Hematopoietic multipotent progenitor cell treated with erythropoietin and hydrocortisone succinate and interleukin-3 and kit ligand, for 15 days (in vitro differentiated cells): ENCODE measurements around the gene KRT33B.
"Not testable (repeated sequence)": the region's sequence is repeated elsewhere in the genome, so short reads cannot be mapped to it uniquely, and the experiment has no call there.

Experiments
- DNase-seq: peaks from one replicate; pipeline ENCODE4 v3.0.0-alpha.2; 2015; ENCODE audit warnings: low spot score

Gene KRT33B

DNA sequence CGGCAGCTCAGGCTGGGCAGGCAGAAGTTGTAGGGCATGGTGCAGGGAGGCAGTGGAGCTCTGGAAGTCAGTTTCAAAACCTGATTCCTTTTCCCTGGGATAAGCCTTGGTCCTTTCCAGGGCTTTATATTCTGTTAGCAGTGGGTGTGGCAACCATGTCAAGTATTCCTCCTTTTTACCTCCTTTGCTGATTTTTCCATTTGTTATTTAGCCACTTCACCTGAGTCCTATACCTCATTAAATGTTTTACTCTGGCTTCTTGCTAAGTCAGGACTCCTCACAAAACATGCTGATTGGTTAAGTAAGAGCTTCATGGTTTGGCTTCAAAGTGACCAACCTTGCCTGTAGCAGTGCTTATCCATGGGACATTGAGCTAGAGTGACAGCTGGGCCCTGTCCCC is at the start of gene KRT33B:
Gene KRT33B, minus strand, starts transcription at position 101 of the 400 bp plus-strand sequence. Its CDS starts 63 bp downstream, at position 38.
- DNase-seq = no peak

DNA sequence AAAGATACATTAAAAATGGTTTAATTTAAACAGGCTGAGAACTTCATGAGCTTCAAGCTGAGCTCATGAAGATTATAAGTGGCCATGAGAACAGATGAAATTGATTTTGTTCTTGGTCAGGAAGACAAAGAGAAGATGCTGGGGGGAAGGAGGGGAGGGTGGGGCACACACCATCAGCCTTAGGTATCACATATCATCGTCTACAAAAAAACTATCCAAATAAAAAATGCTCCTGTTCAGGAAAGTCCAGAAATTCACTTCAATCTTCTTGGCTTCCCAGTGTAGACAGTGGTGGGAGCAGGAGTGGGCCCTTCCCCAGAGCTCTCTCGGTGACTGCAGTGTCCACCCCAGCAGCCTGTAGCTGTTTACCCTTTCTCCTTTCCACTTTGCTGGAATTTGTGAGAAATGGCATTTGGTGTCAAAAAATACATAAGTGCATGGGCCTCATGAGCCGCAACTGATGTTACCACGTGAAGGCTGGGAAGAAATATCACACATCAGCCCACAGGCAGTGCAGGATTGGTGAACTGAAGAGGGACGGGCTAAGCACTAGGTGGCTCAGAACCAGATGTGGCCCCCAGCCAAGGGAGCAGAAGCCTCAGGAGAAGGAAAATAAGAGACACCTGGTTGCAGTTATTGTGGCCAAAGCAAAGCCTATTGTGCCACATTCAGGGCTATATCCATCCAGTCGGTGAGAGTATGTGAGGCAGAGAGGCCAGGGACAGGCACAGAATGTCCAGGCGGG is 48.7 kb upstream of the KRT33B start:
- DNase-seq = no peak

DNA sequence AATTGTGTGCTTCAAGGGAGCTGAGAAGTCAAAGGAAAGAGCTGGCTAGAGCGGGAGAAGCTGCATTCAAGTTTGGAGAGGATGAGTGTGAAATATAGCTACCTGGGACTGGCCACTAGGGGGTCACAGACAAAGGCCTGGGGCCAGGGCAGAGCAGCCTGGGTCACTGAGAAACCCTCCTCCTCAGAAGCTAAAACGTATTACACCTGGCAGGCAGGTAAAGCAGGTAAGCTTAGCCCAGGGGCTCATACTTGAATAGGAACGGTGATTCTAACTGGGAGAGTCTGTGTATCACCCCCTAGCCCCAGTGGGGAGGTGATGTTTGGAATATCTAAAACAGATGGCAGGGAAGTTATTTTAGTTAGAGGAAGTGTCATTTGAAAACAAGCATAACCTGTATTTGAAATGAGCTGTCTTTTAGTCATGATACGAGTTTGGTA is 48.0 kb upstream of the KRT33B start:
- no peak for DNase-seq

DNA sequence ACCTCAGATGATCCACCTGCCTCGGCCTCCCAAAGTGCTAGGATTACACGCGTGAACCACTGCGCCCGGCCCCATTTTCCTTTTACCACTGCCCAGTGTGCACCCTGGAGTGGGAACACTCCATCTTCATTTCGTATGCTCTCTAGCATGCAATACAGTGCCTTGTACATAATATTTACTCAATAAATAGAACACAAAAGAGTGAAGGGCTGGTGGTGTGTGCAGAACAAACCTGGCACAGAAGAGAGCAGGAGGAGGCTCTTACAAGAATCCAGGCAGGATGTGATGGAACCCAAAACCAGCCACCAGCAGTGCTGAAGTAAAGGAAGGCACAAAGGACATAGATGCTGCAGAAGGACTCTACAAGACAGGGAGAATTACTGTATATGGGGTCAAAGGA is 47.5 kb upstream of the KRT33B start:
- no peak for DNase-seq

DNA sequence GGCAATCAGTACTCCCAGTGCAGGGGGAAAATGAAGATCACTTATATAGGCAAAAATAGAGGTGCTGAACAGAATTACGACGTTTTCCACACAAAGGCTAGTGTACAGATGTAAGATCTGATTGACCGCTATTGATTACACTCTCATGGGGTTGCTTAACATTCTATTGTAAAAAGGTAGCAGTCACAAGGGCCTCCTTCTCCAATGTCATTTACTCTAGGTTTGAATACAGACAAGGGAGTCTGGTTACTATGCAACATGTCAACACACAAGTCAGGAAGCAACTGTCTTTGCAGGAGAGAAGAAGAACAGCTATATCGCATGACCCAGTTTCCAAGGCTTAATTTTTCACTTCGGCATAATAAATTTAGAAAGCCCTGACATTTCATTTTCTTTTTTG is 46.9 kb upstream of the KRT33B start:
- no peak for DNase-seq

DNA sequence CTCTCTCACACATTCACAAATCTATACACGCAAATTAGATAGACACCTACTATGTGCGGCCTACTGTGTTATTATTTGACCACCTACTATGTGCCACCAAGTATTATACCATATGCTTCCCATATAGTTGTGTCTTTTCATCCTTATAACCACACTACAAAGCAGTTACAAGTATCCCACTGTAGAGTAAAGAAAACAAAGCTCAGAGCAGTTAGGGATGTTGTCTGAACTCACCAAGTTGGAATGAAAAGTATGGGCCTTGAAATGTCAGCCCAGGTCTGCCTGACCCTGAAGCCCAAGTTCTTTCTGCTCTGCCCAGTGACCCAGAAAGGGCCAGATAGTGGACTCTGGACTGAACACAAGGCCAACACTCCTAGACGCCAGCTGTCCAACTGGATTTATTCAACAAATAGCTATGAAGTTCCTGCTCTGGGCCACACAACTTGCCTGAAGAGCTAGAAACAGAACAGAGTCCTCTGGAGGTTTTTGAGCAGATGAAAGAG is 46.3 kb upstream of the KRT33B start:
- no peak for DNase-seq

DNA sequence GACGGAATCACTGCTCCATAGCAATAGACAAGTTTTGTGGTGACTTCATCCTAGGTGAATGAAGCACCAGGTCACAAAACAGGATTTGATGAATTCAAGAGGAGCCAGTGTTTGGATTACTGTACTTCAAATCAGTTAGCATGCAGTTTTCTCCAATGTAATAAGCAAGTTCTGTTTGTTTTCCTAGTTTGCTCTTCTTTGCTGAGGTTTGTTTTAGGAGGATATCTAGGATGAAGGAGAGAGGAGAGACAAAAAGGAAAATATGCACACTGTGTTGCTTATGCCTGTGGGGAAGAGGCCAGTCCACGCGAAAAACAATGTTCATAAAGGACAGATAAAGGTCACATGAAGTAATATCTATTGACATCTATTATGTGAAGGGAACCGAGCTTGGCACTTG is 45.8 kb upstream of the KRT33B start:
- no peak for DNase-seq

DNA sequence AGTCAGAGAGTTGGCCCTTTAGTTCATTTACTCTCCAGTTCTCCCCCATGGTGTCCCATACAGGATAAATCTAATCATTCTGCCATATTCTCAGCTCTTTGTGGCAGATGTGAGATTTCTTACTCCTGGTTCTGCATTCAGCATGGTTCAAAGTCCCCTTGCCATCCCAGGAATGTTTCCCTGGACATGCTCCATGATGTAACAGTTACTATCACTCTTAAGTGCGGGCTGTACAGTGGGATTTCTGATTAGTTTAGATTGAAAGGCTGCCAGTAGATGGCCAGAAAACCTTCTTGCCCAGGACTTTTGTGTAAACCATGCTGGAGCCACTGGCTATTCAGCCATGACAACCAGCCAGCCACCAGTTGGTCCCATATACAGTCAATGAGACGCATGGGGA is 44.4 kb upstream of the KRT33B start:
- DNase-seq = no peak

DNA sequence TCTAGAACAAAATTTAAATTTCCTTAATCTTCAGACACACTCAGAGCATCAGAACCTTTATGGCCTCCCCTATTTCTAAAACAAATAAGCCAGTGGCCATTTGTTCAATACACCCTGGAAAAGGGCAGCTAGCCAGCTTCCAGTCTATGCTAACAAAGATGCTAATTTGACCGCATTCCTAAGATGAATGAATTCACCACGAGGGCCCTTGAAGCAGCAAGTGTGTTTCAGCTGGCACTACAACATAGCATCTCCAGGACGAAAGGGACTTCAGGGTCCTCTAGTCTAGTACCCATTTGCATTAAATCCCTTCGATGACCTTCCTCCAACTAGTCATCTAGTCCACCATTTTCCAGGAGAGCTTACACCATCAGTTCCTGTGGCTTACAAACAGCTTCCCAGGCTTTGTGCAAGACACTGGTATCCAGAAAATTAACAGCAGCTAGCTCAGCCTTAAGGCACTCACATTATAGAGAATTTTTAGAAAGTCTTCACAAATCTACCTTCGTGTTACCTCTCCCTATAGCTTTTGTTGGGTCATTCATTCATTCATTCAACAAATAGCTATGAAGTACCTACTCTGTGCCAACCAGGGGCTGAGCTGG is 43.8 kb upstream of the KRT33B start:
- DNase-seq = no peak

DNA sequence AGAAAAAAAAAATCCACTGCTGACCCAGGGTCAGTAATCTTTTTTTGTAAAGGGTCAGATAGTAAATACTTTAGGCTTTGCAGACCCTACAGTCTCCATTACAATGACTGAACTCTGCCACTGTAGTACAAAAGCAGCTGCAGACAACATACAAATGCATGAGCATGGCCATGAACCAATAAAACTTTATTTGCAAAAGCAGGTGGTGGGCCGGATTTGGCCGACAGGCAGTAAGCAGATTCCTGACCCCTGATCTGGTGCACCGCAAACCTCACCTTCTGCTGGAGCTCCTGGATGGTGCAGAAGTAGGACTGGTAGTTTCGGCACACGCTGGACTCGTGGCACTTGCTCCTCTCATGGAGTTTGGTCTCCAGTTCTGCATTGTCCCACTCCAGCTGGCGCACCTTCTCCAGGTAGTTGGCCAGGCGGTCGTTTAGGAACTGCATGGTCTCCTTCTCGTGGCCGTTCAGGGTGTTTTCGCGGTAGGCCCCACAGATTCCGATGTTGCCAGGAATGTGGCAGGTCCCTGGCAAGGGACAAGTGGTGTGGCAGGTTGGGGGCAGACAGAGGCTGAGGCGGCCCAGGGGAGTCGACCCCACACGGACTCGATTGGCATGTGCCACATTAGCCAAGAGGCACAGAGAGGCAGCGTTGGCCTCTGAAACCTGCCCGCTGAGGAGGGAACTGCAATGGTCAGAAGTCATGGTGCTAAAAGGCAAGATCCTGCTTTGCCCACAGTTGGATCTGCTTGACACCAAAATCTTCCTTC is 41.6 kb upstream of the KRT33B start:
- no peak for DNase-seq

DNA sequence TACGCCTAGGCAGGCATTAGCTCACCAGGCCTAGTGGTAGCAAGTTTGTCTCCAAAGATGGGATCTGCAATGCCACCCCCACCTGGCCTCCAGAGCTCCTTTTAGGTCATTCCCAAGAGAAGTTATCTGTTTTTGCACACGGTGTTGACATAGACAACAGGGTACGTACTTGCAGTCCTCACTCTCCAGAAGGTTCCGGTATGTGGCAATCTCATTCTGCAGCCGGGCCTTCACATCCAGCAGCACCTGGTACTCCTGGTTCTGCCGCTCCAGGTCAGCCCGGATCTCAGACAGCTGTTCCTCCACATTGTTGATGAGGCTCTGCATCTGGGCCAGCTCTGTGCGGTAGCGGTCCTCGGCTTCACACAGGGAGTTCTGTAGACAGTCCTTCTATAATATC is 37.6 kb upstream of the KRT33B start:
- DNase-seq = no peak

DNA sequence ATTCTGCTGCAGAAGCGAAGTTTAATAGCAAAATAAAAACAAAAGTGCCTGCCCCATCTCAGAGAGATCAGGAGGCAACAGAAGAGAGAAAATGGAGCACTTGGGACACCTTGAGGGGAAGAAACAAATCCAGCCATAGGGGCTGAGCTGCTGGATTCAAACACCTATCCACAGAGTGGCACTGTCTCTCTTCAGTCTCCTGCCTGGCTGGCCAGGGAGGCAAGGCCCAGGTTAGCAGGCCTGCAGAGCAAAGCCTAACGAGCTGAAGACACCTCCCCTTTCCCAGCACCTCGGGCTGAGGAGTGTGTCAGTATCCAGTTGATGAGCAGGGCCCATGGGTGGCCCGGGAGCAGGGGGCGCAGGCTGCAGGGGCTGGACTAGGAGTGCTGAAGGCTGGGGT is 36.6 kb upstream of the KRT33B start:
- no peak for DNase-seq

DNA sequence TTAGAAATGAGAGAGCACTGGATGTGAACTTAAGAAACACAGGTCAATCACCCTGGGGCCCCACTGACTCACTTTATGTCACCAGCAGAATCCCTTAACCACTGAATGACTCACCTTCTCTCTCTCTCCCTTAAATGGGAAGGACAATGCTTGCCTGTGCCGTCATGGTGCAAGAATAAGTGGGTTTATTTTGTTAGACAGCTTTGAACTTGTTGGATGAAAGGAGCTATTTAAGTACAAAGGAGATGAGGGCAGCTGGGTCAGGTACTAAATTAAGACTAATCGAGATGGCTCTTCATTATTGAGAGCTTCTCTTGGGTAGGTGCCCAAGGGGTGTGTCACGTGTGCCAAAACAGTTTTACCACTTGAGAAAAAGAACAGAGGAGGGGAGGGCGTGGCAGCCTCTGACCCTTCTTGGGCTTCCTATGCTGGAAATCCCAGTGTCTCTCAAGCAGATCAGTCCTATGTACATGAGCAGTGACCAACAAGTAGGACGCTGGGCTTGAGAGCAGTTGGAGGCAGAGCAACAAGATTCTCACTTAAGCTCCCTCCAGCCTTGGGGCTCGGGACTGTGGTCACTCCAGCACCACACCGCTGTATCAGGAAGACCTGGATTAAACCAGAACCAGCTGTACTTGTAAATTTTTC is 34.5 kb upstream of the KRT33B start:
- DNase-seq = no peak

DNA sequence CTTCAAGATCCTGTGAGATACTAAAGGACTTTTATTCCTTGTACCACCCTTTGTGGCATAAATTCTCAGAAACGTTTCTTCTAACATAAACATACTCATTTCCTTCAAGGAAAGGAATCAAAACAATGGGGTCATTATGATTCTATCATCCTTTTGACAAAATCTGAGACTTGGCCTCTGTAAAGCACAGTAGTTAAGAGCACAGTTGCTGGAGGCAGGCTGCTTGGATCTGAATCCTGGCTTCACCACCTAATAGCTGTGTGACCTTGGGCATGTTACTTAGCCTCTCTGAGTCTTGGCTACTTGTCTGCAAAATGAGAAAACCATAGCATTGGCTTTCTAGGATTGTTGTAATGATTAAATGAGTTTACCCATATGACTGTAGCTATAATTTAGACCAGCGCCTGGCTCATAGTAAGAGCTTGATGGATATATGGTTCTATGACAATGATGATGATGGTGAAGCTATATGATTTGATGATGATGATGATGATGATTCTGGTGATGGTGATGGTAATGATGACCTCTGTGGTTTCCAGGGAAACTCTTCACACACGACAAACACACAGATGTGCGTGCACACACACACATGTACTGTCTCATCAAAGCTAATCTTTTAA is 33.9 kb upstream of the KRT33B start:
- no peak for DNase-seq

DNA sequence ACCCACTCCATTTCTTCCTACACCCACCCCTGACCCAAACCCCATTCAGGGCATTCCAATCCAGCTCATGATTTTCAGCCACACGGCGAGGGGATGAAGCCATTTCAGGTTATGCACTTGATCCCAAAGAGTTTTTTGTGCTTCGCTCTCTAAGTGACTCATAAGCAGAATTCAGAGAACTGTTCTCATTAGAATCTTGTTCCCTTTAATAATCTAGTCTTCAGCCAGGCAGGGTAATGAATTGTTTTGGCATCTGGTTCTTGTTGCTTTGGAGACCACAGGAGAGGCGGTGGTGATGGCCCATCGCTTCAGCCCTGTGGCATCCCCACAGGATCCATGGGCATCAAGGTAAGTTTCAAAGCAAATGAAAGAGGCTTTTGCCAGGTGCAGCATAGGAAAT is 32.5 kb upstream of the KRT33B start:
- DNase-seq = no peak

DNA sequence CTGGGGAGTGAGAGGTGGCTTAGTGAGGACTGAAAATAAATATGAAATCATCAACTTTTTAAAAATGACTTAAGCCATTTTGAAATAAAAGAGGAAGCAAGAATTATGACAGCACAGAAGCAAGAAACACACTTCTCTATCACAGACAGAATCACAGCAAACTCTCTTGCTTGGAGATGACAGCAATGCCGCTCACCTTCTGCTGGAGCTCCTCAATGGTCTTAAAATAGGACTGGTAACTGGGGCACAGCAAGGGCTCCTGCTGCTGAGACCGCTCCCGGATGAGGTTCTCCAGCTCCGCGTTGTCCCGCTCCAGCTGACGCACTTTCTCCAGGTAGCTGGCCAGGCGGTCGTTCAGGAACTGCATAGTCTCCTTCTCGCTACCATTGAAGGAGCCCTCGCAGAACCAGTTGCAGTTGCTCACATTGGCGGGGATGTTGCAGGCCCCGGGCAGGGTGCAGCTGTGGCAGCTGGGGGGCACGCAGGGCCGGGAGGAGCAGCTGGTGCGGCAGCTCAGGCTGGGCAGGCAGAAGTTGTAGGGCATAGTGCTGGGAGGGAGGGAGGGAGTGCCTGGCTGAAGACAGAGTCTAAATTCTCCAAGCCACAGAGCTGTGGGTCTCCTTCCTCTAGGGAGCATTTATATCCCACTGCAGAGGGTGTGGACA is 27.5 kb upstream of the KRT33B start, which contains the start of gene KRT31:
Gene KRT31, minus strand, starts transcription at position 613 of the 665 bp plus-strand sequence. Its CDS starts 69 bp downstream, at position 544.
- DNase-seq = no peak

DNA sequence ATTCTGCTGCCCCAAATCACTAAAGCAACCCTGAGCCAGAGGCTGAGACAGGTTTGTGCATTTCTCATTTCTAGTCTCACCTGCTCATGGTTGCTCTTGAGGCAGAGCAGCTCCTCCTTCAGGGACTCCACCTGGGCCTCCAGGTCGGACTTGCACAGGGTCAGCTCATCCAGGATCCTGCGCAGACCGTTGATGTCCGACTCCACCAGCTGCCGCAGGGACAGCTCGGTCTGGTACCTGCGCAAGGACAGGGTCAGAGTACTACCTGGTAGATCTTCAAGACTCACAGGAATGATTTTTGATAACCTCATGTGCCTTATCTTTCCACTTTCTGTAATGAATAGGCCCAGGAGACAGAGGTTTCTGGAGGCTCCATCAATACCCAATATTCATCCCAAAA is 26.7 kb upstream of the KRT33B start:
- DNase-seq = no peak

DNA sequence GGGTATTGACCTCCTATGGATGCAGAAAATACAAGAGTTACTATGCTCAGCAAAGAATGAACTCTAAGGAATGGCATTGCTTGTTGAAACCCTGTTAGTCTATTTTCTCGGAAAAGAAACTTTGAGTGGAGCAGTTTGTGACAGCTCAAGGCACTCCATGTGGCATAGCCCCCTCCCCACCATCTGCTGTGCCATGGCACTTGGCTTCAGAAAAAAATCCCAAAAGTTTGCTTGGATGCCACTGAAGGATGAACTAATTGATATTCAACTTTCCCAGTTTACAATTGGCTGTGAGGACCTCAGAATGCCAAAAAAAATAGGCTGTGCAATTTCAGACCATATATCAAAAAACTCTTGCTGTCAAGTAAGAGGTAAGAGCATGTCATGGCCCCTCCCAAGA is 26.0 kb upstream of the KRT33B start:
- no peak for DNase-seq

DNA sequence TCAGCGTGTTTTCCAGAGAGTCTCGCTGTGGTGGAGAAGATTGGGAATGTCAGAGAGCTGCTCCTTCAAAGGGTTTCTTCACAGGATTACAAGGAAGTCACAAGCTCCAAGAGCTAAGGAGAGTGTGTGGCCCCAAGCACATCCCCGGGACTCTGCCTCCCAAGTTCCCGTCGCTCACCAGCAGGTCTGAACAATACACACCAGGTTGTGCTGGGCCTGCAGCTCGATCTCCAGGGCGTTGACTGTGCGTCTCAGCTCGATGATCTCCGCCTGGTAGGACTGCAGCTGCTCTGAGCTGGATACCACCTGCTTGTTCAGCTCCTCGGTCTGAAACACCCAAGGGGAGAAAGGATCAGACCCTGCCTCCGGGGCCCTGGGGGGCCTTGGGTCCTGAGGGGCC is 25.4 kb upstream of the KRT33B start:
- DNase-seq = not testable (repeated sequence)

DNA sequence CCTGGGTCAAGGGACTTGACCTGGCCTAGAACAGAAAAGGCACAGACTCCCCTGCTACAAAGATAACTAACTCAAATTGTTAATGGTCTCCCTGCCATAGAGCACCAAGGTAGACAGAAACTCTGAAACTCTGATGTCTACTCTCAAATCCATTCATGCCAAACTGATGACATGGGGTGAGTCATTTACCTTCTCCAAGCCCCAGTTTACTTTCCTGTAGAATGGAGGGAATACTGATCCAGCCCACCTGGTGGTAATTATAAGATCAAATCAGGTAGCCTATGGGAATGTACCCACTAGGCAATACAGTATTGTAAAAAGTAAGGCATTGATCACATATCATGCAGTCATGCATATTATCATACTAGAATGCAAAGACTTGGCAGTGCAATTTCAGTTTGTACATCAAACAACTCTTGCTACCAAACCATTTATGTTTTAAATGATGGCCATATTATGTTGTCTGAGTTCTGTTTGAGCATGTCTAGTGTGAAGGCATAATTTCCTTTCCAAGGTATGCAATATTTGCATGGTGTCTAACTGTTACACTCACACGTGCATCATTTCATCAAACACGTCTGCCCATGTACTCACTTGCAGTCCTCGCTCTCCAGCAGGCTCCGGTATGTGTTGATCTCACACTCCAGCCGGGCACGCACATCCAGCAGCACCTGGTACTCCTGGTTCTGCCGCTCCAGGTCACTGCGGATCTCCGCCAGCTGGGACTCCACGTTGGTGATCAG is 24.8 kb upstream of the KRT33B start:
- no peak for DNase-seq

DNA sequence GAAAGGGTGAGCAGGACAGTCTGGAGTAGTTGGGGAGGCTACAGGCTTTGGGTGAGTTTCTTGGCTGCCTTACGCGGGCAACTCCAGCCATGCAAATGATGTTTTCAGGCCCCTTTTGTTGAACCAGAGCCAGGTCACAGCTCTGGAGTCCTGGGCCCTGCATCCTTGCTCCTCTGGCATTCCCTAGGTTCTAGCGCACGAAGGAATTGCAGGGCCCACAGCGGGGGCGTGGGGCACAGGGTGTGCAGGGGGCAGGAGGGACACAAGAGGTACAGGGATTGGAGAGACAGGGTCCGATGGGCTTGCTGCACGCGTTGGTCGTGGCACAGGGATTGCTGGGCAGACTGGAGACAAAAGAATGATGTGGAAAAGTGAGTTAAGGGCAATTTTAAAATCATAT is 24.2 kb upstream of the KRT33B start:
- no peak for DNase-seq
